SK-N-SH treated with all-trans-retinoic acid at 6 μM for 48 hours (cell line): ENCODE measurements around the gene LDHAL6B.

ENCODE experiments used
- RARB ChIP-seq: fragments of 250-450 bp; sonication (Bioruptor Pico); IDR thresholded peaks from 2 replicates; pipeline ENCODE4 v1.8.0; 2021; ENCODE audit warnings: mild to moderate bottlenecking, moderate library complexity
- ZNF70 ChIP-seq: fragments of 450-650 bp; formaldehyde crosslinking; IDR thresholded peaks from 2 replicates; pipeline ENCODE4 v1.5.0; 2020; ENCODE audit warnings: mild to moderate bottlenecking, moderate library complexity

- TF ChIP-seq ZNF70 (CRISPR knock-in tag) (no peak), RARB (CRISPR knock-in tag) (no peak)
Measured at GRCh38 chr15:59194639-59195325, 11.9 kb upstream of the LDHAL6B start.
